ENCODE data around the gene ATP9A. TPM values are rescaled to one million over a fixed set of nuclear protein-coding genes. Genes with fewer than 3 reads are reported as not detected.

The ATP9A gene
- total RNA-seq, 1 experiment from 2014 or later, result 16.8 TPM

DNA sequence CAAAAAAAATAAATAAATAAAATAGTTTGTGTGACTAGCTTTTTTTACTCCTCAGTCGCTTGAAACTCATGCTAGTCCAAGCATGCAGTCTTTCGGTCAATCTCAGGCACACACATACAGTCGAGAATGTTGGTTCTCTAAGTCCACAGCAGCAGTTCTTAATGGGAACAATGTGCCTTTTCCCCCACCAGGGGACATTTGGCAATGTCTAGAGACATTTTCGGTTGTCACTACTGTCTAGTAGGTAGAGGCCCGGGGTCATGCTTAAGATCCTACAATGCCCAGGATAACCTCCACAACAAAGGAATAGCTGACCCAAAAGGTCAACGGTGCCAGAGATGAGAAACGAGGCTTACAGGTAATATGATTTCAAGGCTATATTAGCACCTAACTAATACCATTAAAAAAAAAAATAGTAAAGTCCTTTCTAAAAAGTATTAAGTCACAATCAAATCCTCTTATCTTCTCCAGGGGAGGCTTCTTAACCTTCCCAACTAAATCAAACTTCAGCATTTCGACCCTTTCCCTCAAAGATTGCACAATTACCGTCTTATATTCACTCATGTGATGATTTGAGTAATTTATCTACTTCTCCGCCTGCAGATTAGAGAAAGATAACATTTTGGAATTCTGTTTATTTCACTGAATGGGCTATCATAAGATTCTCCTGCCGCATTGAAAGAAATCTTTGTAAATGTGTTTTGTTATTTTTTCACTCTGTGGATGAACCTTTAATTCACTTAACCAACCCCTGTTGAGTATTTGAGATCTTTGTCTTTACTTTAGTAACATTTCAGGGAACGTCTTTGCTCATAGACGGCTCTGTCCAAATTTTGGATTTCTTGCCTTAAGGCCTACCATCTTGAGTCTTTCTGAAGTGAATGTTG is 42.2 kb upstream of the ATP9A start:
- H3K27ac ChIP-seq (ENCODE audit: low read depth, low read length), result no peak overlapping the region
- no peak overlapping the region for H3K4me2 ChIP-seq (ENCODE audit: low read length)
- BruUV-seq (replicated peaks), result no TSS peak
- no peaks in the 10 kb centered on the region for H3K79me2 ChIP-seq (ENCODE audit: insufficient read depth, low read length)
- H2AFZ ChIP-seq (ENCODE audit: low read depth, low read length, poor library complexity, severe bottlenecking), result no peak overlapping the region
- DNase-seq (ENCODE audit: low read depth, low spot score) (no peak), ATAC-seq (no peak)
- H3K9me2 ChIP-seq (ENCODE audit: insufficient read depth), result no peaks in the 10 kb centered on the region
- no peak overlapping the region for H3K9ac ChIP-seq (ENCODE audit: low read length)
- ChIA-PET POLR2A (no interaction called here), CTCF (interaction anchor here (1.0 kb wide), 1 partner anchor 13 kb away, joined by 3 read pairs; no protein-coding TSS in a partner anchor), RAD21 (ENCODE audit: low non-redundant PET in 1 of 2, low total read pairs in 2 of 2, uncharacterized antibody in 2 of 2, unreplicated experiment in 2 of 2) (no interaction called here)
- no peaks in the 10 kb centered on the region for H3K4me1 ChIP-seq (ENCODE audit: control insufficient read depth in 1 of 2, insufficient read depth in 2 of 2, low read length in 2 of 2)
- H3K36me3 ChIP-seq (ENCODE audit: control insufficient read depth in 1 of 2, insufficient read depth in 2 of 2, low read length in 2 of 2), result no peaks in the 10 kb centered on the region
- no peaks in the 10 kb centered on the region for H4K20me1 ChIP-seq (ENCODE audit: insufficient read depth)
- H3K4me3 ChIP-seq (replicated peaks in 1 of 2; ENCODE audit: low read depth in 1 of 2, low read length in 2 of 2), result no peak overlapping the region
- H3K9me3 ChIP-seq (ENCODE audit: control insufficient read depth in 1 of 2, insufficient read depth in 1 of 2, low read depth in 1 of 2, low read length in 2 of 2), result no peaks in the 10 kb centered on the region
- TF ChIP-seq, protein P1, sequence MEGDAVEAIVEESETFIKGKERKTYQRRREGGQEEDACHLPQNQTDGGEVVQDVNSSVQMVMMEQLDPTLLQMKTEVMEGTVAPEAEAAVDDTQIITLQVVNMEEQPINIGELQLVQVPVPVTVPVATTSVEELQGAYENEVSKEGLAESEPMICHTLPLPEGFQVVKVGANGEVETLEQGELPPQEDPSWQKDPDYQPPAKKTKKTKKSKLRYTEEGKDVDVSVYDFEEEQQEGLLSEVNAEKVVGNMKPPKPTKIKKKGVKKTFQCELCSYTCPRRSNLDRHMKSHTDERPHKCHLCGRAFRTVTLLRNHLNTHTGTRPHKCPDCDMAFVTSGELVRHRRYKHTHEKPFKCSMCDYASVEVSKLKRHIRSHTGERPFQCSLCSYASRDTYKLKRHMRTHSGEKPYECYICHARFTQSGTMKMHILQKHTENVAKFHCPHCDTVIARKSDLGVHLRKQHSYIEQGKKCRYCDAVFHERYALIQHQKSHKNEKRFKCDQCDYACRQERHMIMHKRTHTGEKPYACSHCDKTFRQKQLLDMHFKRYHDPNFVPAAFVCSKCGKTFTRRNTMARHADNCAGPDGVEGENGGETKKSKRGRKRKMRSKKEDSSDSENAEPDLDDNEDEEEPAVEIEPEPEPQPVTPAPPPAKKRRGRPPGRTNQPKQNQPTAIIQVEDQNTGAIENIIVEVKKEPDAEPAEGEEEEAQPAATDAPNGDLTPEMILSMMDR (IDR thresholded peaks at IDR 0.05 in 2 of 3, conservative IDR thresholded peaks at IDR 0.05 in 1 of 3; ENCODE audit: borderline replicate concordance in 1 of 3, insufficient read depth in 1 of 3, low read depth in 2 of 3, low read length in 2 of 3), result peak in 2 of 3 experiments; percentile 23 to 33; a peak in 2 of 6 replicates
- TF ChIP-seq ZNF274 (IDR thresholded peaks at IDR 0.05; ENCODE audit: low read depth, low read length) (no peak), EZH2 (IDR thresholded peaks at IDR 0.05) (no peak), FOSL1 (IDR thresholded peaks at IDR 0.05; ENCODE audit: low read depth) (no peak), TCF7L2 (IDR thresholded peaks at IDR 0.05; ENCODE audit: borderline replicate concordance, extremely low read depth, insufficient read depth, insufficient read length) (no peak)
- no peaks in the 10 kb centered on the region for H3K27me3 ChIP-seq (ENCODE audit: insufficient read depth, low read length)
- intact Hi-C loops (cut with micrococcal nuclease), result no loop called here

Data from HCT116 (cell line).